GM18526 (cell line): Measurements from ENCODE around the gene POC1A.

ENCODE experiments used
- POLR2A ChIP-seq: IDR thresholded peaks from 3 replicates; pipeline ENCODE4 v1.6.1; 2011; ENCODE audit not compliant: insufficient read length; ENCODE audit errors: extremely low read depth

The POC1A gene

GRCh38 chr3:52190294-52191074 is 36.3 kb upstream of the POC1A start:
- TF ChIP-seq POLR2A: no peak

- no peak for TF ChIP-seq POLR2A
Observed at GRCh38 chr3:52188556-52188955, 34.3 kb upstream of the POC1A start.

- TF ChIP-seq POLR2A: no peak
Observed at GRCh38 chr3:52186729-52187128, 32.5 kb upstream of the POC1A start.

GRCh38 chr3:52185837-52186236 is 31.6 kb upstream of the POC1A start:
- TF ChIP-seq POLR2A: no peak

- no peak for TF ChIP-seq POLR2A
Observed at GRCh38 chr3:52185311-52185710, 31.1 kb upstream of the POC1A start.

- TF ChIP-seq POLR2A: no peak
Observed at GRCh38 chr3:52184690-52185089, 30.5 kb upstream of the POC1A start.

- no peak for TF ChIP-seq POLR2A
Observed at GRCh38 chr3:52183786-52184445, 29.7 kb upstream of the POC1A start.

GRCh38 chr3:52182691-52183090 is 28.5 kb upstream of the POC1A start:
- TF ChIP-seq POLR2A: no peak

- no peak for TF ChIP-seq POLR2A
Observed at GRCh38 chr3:52182196-52182595, 28.0 kb upstream of the POC1A start.

GRCh38 chr3:52181543-52181942 is 27.3 kb upstream of the POC1A start:
- no peak for TF ChIP-seq POLR2A

GRCh38 chr3:52178537-52178936 is 24.3 kb upstream of the POC1A start:
- TF ChIP-seq POLR2A: no peak

- TF ChIP-seq POLR2A: no peak
Observed at GRCh38 chr3:52177701-52178042, 23.4 kb upstream of the POC1A start.

- TF ChIP-seq POLR2A: no peak
Observed at GRCh38 chr3:52176951-52177700, 22.9 kb upstream of the POC1A start.

GRCh38 chr3:52176180-52176752 is 22.0 kb upstream of the POC1A start:
- no peak for TF ChIP-seq POLR2A

GRCh38 chr3:52175416-52176179 is 21.4 kb upstream of the POC1A start:
- no peak for TF ChIP-seq POLR2A

GRCh38 chr3:52174896-52175295 is 20.7 kb upstream of the POC1A start:
- TF ChIP-seq POLR2A: no peak

- no peak for TF ChIP-seq POLR2A
Observed at GRCh38 chr3:52173101-52173500, 18.9 kb upstream of the POC1A start.
